ENCODE measurements around the gene RUNX1.

- TF ChIP-seq EP300 (IDR thresholded peaks at IDR 0.05) (no peak), CTCF (IDR thresholded peaks at IDR 0.05) (no peak), POLR2AphosphoS5 (IDR thresholded peaks at IDR 0.05) (no peak), POLR2A (IDR thresholded peaks at IDR 0.05) (no peak)
Observed at GRCh38 chr21:34924771-34925419, 124.2 kb downstream of the RUNX1 start.
